HL-60/S4 treated with phorbol 12-myristate 13-acetate at 8.2 ng/mL for 4 days and 3 days (cell line): ENCODE results near the gene ADGRL1.
"Not testable (repeated sequence)": the region's sequence is repeated elsewhere in the genome, so short reads cannot be mapped to it uniquely, and the experiment has no call there.

ENCODE experiments used
- in situ Hi-C: fragments of 300-500 bp; cut with MboI; formaldehyde crosslinking; loops from 2 replicates; pipeline ENCODE4 v1.15.0; 2022; ENCODE audit warnings: low sequenced_read_pairs

Gene ADGRL1

GRCh38 chr19:14195216-14195615 is 10.8 kb downstream of the ADGRL1 start:
- in situ Hi-C loops: loop anchor here (10.0 kb wide), 1 partner anchor 150 kb away; no protein-coding TSS in a partner anchor

- in situ Hi-C loops: no loop called here
Observed at GRCh38 chr19:14189415-14189814, 16.6 kb downstream of the ADGRL1 start.

DNA sequence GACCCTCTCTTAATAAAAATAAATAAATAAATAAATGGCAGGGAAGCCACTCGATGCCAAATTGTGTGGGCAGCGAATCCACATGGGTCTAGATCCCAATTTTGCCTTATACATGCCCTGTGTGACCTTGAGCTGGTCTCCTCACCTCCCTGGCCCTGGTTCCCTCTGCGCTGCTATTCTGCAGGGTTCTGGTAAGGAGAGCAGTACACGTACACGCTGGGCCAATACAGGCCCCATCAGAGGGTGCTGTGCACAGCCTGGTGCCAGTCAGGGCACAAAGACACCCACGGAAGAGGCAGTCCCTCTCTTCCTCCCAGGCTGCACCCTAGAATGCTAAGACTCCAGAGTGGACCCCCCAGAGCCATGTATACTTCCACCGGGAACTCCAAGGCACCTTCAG is 17.9 kb downstream of the ADGRL1 start:
- in situ Hi-C loops: not testable (repeated sequence)

GRCh38 chr19:14187561-14187960 is 18.4 kb downstream of the ADGRL1 start:
- in situ Hi-C loops: no loop called here

DNA sequence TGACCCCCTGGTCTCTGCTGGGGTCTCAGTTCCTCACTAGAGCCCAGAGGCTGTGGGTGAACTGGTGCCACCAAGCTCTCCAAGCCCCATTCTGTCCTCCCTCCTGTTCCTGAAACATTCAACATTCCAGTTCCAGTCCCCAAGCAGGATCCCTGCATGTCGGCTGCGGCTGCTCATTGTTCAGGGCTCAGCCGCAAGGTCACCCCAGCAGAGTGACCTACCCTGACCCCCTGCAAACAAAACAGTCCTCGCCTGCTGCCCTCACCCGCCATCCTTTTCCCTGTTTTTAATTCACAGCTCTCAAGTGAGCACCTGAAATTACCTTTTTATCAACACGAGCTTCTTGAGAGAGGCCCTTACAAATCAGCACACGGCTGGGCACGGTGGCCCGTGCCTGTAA is 19.3 kb downstream of the ADGRL1 start:
- in situ Hi-C loops: not testable (repeated sequence)

DNA sequence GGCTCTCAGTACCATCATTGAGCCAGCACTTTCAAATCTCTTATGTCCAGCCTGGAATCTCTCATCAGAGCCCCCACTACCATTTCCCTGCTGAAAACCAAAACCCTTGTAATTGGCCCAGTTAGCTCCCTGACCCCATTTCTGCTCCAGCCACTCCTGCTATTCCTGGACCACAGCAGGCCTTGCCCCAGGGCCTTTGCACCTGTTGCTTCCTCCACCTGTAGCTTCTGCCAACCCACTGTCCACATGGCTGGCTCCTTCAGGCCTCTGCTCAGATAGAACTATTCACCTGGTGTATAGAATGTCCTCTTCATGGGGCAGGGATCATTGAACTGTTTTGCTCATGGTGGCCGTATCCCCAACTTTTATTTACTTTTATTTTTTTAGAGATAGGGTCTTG is 20.3 kb downstream of the ADGRL1 start:
- in situ Hi-C loops: not testable (repeated sequence)

- in situ Hi-C loops: no loop called here
Observed at GRCh38 chr19:14185158-14185557, 20.8 kb downstream of the ADGRL1 start.

DNA sequence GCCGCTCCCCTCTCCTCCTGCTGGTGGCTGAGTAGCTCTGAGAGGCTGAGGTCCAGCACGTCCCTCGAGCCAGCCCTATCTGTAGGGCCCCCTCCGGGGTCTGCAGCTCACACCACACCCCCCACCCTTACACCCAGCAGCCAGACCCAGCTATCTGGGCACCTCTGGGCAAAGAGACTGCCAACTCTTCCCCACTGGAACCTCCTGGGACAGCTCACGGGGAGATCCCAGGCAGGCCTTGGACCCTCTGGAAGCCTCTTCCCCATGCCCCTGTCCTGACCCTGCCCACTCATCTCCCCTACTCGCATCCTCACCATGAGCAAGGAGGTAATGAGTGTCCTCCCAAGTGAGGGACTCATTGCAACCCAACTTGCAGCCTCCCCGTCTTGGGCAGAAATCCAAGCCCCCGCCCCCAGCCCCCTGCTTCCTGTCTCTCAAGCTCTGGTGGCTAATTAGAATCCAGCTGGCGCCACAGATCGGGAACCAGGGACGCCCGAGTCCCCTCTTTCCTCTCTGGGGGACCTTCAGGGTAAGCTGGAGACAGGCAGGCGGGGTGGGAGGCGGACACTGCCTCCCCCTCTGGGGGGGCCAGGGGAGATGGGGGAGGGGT is 22.1 kb downstream of the ADGRL1 start:
- in situ Hi-C loops: no loop called here

DNA sequence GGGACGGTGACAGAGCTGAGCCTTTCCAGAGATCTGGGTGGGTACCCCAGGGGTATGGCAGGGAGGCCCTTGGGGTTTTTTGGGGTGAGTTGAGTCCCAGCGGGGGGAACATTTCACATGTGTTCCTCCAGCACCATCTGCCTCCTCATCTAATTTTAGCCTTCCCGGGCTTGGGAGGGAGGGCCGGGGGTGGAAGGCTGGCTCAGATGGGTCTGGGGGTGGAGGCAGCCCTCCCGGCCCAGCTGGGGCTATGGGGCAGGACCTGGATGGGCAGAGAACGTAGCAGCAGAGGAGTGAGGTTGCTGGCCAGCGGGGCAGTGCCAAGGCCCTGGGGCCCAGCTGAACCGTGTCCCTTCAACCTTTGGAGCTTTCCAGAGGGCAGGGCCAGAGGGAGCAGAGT is 23.5 kb downstream of the ADGRL1 start:
- in situ Hi-C loops: no loop called here

DNA sequence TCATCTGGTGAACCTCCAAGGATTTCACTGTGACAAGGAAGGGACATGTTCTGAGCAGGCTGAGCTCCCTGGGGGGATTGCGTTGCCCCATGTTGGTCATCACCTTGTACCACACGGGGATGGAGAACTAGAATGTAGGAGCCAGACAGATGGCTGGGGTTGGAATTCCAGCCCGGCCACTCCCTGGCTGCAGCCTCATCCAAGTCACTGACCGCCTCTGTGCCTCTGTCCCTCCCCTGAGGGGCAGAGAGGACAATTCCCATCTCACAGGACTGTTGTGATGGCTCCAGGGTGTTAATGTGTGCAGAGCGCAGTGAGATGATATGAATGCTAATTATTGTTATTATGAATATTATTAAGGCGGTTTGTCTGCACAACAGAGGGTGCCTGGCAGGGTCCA is 24.1 kb downstream of the ADGRL1 start:
- in situ Hi-C loops: no loop called here

DNA sequence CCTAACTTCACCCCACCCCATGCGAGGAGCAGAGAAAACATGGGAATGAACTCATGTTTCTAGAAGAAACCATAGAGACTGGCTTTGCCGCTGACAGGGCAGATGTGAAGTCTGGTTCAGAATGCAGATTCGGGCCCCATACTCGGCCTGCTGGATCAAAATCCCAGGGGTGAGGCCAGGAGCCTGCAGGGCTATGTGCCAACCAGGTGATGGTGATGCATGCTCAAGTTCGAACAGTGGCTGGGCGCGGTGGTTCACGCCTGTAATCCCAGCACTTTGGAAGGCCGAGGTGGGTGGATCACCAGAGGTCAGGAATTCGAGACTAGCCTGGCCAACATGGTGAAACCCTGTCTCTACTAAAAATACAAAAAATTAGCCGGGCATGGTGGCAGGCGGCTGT is 24.8 kb downstream of the ADGRL1 start:
- in situ Hi-C loops: not testable (repeated sequence)

DNA sequence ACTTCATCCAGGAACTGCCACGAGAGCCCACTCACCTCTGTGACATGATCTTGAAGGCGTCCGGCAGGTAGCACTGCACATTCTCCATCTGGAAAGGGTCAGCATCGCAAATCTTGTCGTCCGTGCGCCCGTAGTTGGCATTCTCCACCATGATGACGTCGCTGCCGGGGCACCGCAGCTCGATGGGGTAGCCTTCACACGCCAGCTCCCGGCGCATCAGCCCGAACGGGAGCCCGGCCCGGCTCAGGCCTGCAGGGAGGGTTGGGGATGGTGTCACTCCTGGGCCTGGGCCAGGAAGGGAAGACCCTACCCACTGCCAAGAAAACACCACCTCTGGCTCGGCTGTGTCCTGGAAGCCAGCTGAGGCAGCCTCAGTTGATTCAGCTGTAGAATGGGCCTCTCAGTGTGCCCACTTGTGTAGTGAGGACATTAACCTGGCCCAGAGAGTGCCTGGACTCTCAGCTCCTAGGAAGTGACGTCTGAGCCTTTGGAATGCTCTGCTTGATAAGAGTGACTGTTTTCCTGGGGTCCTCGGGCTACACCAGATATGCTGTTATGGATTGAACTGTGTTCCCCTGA is 28.4 kb downstream of the ADGRL1 start:
- in situ Hi-C loops: no loop called here

DNA sequence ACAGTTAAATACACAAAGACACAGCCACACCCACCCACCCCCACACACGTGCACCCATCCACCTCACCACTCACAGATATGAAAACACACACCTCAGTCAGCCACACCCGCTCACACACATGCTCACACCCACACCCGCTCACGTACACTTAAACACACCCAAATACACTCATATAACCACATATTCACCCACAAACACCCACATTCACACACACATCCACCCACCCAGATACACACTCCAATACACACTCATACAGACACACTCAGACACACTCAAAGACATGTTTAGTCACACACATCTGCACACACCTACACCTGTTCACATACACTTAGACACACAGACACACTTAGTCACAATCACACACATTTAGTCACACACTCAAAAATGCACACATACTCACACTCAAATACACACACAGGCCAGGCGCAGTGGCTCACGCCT is 30.6 kb downstream of the ADGRL1 start:
- in situ Hi-C loops: no loop called here

DNA sequence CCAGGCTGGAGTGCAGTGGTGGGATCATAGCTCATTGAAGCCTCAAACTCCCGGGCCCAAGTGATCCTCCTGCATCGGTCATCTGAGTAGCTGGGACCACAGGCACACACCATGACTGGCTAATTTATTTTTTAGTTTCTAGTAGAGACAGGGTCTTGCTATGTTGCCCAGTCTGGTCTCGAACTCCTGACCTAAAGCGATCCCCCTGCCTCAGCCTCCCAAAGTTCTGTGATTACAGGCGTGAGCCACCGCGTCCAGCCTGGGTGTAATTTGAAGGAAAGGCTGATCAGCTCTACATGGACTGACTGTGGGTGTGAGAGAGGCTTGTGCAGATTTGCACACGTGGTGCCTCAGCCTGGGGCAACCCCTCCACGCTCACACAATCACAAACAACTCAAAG is 31.1 kb downstream of the ADGRL1 start:
- in situ Hi-C loops: no loop called here

DNA sequence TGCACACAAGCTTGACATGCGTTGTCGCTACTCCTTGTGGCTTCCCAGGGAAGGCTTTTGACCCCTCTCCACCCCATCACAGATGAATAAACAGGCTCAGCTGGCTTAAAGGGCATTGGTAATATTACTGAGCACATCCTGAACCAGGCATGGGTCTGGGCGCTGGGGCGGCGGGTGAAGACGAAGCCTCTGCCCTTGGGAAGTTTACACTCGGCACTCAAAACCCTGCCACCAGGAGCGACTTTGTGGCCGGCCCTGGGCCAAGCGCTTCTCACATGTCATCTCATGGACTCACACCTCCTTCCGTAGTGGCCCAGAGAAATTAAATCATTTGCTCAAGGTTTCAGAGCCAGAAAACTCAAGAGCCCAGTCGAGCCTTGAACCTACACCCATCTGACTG is 37.0 kb downstream of the ADGRL1 start:
- in situ Hi-C loops: no loop called here

DNA sequence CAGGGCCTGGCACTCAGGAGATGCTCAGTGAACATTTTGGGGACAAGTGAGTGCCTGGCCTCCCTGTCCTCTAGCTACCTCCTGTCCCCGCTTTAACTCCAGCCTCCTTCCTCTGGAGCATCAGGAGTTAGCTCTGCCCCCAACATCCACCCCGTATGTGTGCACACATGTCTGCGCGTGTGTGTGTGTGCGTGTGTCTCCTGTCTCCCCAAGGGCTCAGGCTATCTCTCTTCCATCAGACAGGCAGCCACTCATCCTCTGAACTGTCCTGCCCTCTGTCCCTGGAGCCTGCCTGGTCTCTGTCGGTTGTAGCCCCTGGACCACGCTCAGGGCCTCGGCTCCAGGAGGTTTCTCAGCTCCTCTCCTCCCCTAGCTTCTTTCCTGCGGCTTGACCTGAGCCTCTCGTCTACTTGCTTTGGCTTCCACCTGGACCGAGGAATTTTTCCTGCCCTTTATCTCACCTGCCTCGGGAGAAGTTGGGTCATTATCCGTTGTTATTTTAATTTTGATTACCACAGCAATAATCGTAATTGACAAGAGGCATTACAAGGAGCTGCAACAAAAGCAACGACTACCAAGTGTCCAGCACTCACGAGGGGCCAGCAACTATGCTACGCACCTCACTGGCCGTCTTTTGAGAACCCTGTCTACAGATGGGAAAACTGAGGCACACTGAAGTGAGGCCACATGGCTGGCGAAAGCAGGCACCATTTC is 37.6 kb downstream of the ADGRL1 start:
- in situ Hi-C loops: no loop called here

DNA sequence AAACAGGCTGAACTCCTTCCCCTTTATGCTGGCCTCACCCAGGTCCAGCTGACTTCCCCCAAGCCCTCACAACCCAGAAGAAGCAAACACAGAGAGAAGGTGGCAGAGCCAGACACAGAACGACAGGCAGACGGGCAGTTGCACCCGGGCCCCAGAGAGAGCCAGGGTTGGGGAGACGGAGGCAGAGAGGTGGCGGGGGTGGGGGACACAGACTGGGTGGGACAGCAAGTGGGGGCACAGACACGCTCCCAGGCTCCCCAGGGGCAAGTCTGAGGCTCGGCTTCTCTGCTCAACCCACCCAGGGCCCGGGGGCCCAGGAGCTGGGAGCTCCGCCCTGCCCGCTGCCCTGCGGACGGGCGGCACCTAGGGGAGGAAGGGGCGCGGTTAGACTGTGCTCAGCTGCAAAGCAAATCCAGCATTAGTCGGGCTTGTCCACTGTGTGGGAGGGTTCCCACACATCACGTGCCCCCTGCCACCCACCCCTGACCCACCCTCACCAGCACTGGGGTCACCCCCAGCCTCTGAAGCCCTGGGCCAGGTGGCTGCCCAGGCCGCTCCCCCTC is 38.3 kb downstream of the ADGRL1 start:
- in situ Hi-C loops: no loop called here

DNA sequence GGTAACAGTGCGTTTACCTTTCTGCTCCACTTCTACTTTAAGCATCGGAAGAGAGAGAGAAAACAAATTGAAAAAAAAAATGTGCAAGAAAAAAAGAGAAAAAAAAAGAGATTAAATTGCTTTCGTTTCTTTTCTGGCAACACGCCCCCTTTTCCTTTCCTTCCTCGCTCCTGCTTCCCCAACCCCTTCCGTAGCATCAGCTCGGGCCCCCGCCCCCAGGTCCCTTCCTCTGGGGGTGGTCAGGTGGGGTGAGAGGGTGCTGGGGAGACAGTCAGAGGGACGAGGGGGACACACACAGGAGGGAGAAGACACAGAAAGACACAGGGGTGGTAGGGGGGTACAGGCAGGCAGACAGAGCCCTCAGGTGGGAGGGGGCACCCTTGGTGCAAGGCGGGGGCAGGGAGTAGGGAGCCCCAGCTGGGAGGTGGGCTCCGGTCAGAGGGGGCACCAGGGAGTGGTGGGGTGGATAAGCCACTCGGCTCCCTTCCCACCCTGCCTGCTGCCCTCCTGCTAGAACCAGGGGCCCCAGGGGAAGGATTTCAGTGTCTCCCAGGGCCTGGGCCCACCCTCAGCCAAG is 38.9 kb downstream of the ADGRL1 start:
- in situ Hi-C loops: no loop called here

- in situ Hi-C loops: no loop called here
Observed at GRCh38 chr19:14165990-14166830, 39.8 kb downstream of the ADGRL1 start.

- in situ Hi-C loops: no loop called here
Observed at GRCh38 chr19:14164724-14165493, 41.1 kb downstream of the ADGRL1 start.
